H1 (cell line): Measurements from ENCODE around the gene PTCH2. TPM values are rescaled to one million over a fixed set of nuclear protein-coding genes. Genes with fewer than 3 reads are reported as not detected.

Source experiments
- BRCA1 ChIP-seq: IDR thresholded peaks from 2 replicates; pipeline ENCODE4 v1.6.1; 2012; ENCODE audit warnings: low read depth, low read length, improper control_type of control experiment
- HDAC2 ChIP-seq, 2 experiments: fragments of 300-600 bp in 1 of 2; sonication (generic) in 1 of 2; IDR thresholded peaks; 2 replicates each; pipeline ENCODE4 v1.6.1; 2011 to 2012; ENCODE audit warnings: low read depth in 2 of 2, low read length in 2 of 2, mild to moderate bottlenecking in 2 of 2, moderate library complexity in 2 of 2, borderline replicate concordance in 1 of 2, inconsistent platforms in 1 of 2
- HDAC6 ChIP-seq: IDR thresholded peaks from one replicate; pipeline ENCODE4 v1.7.1; 2012; ENCODE audit warnings: low read depth, mild to moderate bottlenecking, inconsistent platforms, low read length, moderate library complexity
- POLR2AphosphoS5 ChIP-seq: IDR thresholded peaks from 2 replicates; pipeline ENCODE4 v1.6.1; 2011; ENCODE audit warnings: low read depth, low read length
- RAD21 ChIP-seq, 2 experiments: IDR thresholded peaks in 1 of 2; conservative IDR thresholded peaks in 1 of 2; 2 replicates each; pipeline ENCODE4 v1.6.1; 2011; ENCODE audit warnings: low read depth in 2 of 2, low read length in 2 of 2, improper control_type of control experiment in 1 of 2, inconsistent platforms in 1 of 2, mild to moderate bottlenecking in 1 of 2, moderate library complexity in 1 of 2
- RBBP5 ChIP-seq: IDR thresholded peaks from 2 replicates; pipeline ENCODE4 v1.7.1; 2012; ENCODE audit warnings: low read depth, mild to moderate bottlenecking, inconsistent platforms, low read length, moderate library complexity, borderline replicate concordance
- RXRA ChIP-seq: IDR thresholded peaks from 2 replicates; pipeline ENCODE4 v1.6.1; 2011; ENCODE audit warnings: low read depth, mild to moderate bottlenecking, low read length, moderate library complexity; ENCODE audit not compliant: insufficient read depth
- TEAD4 ChIP-seq: IDR thresholded peaks from 2 replicates; pipeline ENCODE4 v1.6.1; 2012; ENCODE audit warnings: low read depth, low read length, inconsistent platforms, mixed read lengths
- polyA plus RNA-seq, 7 experiments: library from polyadenylated mRNA; depleted of rRNA in 3 of 7; stranded (reverse) in 5 of 7; unstranded in 2 of 7; fragments of >200 nt in 5 of 7; fragments of 200-250 nt in 2 of 7; gene quantifications; 1 replicate in 5 of 7; 2 replicates in 1 of 7; 4 replicates in 1 of 7; pipeline versions ENCODE4 v1.2.1 to v1.2.3, GENCODE V29; 2011 to 2013; ENCODE audit warnings: missing spikeins in 2 of 7, mixed read lengths in 2 of 7
- total RNA-seq: library from RNA; stranded (reverse); fragmentation: NEBNext Ultra II Directional; extraction: Animal tissue kit (Norgen Biotek cat#: 25700); gene quantifications from 2 replicates; pipeline ENCODE4 v1.2.1, GENCODE V29; 2021

Gene PTCH2
- total and polyA plus RNA-seq, 2 of the 8 experiments (the other 6 are each of a cell fraction or from before 2014, with no cell fraction given): 0.35 to 1.2 TPM

- TF ChIP-seq HDAC2 (IDR thresholded peaks at IDR 0.05; ENCODE audit: borderline replicate concordance in 1 of 2, low read depth in 2 of 2, low read length in 2 of 2) (no peak), BRCA1 (no peak), RBBP5 (no peak), RXRA (no peak), POLR2AphosphoS5 (no peak), TEAD4 (no peak), RAD21 (IDR thresholded peaks at IDR 0.05 in 1 of 2, conservative IDR thresholded peaks at IDR 0.05 in 1 of 2; ENCODE audit: low read depth in 2 of 2, low read length in 2 of 2) (no peak), HDAC6 (no peak)
- TF ChIP-seq, all 59 proteins: peak for 0
Measured at GRCh38 chr1:44860891-44861425, 17.9 kb upstream of the PTCH2 start (continued).
